Progenitor cell of endocrine pancreas (in vitro differentiated cells): ENCODE data around the gene PKDCC. TPM values are rescaled to one million over a fixed set of nuclear protein-coding genes. Genes with fewer than 3 reads are reported as not detected.

Experiments
- DNase-seq: peaks from one replicate; pipeline ENCODE4 v3.0.0; 2021; ENCODE audit warnings: low spot score; ENCODE audit not compliant: unreplicated experiment
- H3K27ac Mint-ChIP-seq: 2 replicates; pipeline ENCODE4 v1.8.0; 2021; ENCODE audit warnings: mild to moderate bottlenecking, moderate library complexity, mixed read lengths
- H3K27me3 Mint-ChIP-seq: 2 replicates; pipeline ENCODE4 v1.8.0; 2021; ENCODE audit warnings: mixed read lengths
- H3K36me3 Mint-ChIP-seq: 2 replicates; pipeline ENCODE4 v1.8.0; 2022; ENCODE audit warnings: mixed read lengths; ENCODE audit not compliant: insufficient read depth
- H3K4me1 Mint-ChIP-seq: 2 replicates; pipeline ENCODE4 v1.8.0; 2021; ENCODE audit warnings: low read depth, mixed read lengths
- H3K4me3 Mint-ChIP-seq: 2 replicates; pipeline ENCODE4 v1.8.0; 2021; ENCODE audit warnings: low read depth, mild to moderate bottlenecking, moderate library complexity, mixed read lengths
- H3K9me3 Mint-ChIP-seq: 2 replicates; pipeline ENCODE4 v1.8.0; 2021; ENCODE audit warnings: low read depth, mixed read lengths
- total RNA-seq: library from RNA; stranded (reverse); gene quantifications from 2 replicates; pipeline ENCODE4 v1.2.1, GENCODE V29; 2021
- TF ChIP-seq, protein P1 (sequence below): fragments of 200-600 bp; sonication (generic); IDR thresholded peaks from one replicate; pipeline ENCODE4 v1.5.0; 2021; ENCODE audit warnings: antibody characterized with exemption, mild to moderate bottlenecking; ENCODE audit not compliant: unreplicated experiment

Gene PKDCC
- total RNA-seq, 1 donor from 2014 or later: 335 TPM

DNA sequence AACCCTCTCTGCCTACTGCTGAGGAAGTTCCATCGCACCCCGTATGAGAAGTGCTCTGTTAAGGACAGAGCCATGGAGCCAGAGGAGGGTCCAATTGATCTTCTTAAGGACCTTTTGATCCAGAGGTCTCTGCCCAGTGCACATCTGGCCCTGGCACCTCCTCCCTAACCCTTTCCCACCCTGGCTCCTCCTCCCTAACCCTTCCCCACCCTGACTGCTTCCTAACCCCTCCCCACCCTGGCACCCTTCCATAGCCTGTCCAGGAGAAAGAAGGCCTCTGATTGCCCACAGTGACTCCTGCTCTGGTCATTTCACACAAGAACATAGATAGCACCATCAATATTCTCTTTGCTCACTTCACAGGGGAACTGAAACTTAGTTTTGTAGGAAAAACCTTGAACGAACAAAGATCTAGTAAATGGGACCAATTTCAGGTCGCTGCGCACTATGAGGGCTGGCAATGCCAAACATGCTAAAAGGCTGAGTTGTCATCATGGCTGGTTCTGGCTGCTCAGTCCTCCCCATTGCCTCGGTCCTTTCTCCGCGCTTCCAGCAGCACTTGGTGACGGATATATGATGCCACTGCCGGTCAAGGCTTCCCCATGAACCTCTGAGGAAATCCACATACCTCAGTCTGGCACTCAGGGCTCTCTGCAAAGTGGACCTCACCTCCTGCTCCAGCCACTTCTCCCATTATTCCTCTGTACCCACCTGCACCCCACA lies 49.2 kb downstream of the PKDCC start:
- TF ChIP-seq, protein P1, sequence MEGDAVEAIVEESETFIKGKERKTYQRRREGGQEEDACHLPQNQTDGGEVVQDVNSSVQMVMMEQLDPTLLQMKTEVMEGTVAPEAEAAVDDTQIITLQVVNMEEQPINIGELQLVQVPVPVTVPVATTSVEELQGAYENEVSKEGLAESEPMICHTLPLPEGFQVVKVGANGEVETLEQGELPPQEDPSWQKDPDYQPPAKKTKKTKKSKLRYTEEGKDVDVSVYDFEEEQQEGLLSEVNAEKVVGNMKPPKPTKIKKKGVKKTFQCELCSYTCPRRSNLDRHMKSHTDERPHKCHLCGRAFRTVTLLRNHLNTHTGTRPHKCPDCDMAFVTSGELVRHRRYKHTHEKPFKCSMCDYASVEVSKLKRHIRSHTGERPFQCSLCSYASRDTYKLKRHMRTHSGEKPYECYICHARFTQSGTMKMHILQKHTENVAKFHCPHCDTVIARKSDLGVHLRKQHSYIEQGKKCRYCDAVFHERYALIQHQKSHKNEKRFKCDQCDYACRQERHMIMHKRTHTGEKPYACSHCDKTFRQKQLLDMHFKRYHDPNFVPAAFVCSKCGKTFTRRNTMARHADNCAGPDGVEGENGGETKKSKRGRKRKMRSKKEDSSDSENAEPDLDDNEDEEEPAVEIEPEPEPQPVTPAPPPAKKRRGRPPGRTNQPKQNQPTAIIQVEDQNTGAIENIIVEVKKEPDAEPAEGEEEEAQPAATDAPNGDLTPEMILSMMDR: no peak
- Mint-ChIP-seq H3K9me3 (no peaks in the 10 kb centered on the region), H3K36me3 (no peaks in the 10 kb centered on the region), H3K27me3 (peaks cover 4% of the 10 kb centered on the region), H3K27ac (no peak overlapping the region), H3K4me3 (no peak overlapping the region), H3K4me1 (peaks cover 12% of the 10 kb centered on the region)
- DNase-seq: no peak

DNA sequence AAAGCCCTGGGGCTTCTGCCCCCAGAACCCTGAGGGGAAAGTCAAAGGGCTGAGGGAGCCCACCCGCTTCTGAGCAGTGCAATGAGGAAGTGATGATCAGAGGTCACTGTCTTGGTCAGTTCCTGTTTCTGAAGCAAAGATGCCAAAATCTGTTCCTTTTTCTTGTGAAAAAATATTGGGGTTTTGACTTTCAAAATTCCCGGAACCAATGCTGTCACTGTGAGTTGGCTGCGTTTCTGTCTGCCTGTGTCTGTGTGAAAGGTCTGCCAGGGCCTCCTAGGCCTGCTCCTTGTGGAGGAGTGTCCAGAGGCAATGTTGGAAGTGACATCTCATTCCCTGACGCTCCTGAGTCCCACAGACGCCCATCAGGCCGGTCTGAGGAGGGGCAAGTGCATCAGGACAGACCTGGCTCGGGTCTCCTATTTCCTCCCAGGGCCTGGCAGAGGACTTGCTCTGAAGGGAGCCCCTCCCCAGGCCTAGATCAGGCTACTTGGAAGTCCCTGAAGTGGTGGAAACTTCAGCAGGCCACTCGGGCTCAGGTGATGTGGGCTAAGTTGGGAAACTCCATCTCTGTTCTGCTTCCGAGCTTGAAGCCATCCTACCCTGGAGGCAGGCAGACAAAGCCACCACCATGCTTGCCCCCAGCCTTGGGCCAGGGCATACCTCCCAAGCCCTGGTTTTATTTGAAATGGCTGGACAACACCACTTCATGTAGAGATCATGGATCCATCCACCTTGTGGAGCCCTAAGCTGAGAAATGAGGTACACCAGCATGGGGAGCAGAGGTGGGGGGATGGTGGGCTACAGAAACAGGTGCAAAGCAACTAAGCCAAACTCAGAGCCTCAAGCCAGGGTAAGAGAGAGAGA lies 51.0 kb downstream of the PKDCC start:
- peaks cover 4% of the 10 kb centered on the region for H3K27me3 Mint-ChIP-seq
- H3K27ac Mint-ChIP-seq: no peak overlapping the region
- no peak overlapping the region for H3K4me3 Mint-ChIP-seq
- no peak for DNase-seq
- H3K36me3 Mint-ChIP-seq: no peaks in the 10 kb centered on the region
- H3K4me1 Mint-ChIP-seq: peaks cover 10% of the 10 kb centered on the region
- TF ChIP-seq, protein P1: no peak
- no peaks in the 10 kb centered on the region for H3K9me3 Mint-ChIP-seq

DNA sequence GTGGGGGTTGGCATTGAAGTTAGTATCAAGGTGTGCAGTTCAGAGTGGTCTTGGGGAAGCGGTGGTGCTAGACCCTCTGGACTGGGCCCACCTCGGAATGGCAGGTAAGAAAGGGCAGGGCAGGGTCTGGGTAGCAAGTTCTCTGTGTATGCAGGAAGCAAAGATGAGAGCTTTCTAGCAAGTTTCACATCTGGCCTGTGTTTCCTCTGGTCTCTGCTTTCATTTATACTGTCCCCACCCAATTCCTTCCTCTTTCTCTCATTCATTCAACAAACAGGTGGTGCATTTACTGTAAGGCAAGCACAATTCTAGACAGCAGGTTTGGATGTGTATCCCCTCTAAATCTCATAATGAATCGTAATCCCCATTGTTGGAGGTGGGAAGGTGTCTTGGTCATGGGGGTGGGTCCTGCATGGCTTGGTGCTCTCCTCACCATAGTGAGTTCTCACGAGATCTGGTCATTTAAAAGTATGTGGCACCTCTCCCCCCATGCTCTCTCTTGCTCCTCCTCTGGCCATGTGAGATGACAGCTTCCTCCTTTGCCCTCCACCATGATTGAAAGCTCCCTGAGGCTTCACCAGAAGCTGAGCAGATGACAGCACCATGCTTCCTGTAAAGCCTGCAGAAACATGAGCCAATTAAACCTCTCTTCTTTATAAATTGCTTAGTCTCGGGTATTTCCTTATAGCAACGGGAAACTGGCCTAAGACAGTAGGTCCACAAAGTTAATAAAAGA lies 51.8 kb downstream of the PKDCC start:
- TF ChIP-seq, protein P1: no peak
- Mint-ChIP-seq H3K27ac (no peak overlapping the region), H3K4me3 (no peak overlapping the region), H3K4me1 (peaks cover 10% of the 10 kb centered on the region), H3K9me3 (no peaks in the 10 kb centered on the region), H3K27me3 (peaks cover 4% of the 10 kb centered on the region), H3K36me3 (no peaks in the 10 kb centered on the region)
- DNase-seq: no peak

DNA sequence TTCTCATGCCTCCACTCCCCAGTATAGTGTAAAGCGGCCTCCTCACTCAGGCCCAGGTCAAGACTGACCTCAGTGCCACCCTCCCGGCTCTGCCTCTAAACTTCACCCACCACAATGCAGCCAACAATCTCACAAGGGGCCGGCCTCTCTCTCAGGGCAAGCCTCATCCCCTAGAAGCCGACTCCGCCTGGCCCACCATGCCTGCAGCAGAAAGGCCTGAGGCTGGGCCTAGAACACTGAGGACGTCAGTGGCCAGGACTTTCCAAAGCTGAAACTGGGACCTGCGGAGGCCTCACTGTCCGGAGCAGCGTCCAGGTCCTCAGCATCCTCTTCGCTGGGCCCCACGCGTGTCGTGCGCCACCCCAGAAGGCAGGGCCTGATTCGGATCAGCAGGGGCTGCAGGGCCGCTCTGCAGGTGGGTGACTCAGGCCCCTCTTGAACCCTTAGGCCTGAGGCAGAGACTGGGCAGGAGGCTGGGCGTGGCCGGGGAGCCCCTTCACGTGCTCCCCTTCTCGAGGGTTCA lies 52.9 kb downstream of the PKDCC start:
- peaks cover 4% of the 10 kb centered on the region for H3K27me3 Mint-ChIP-seq
- TF ChIP-seq, protein P1: no peak
- H3K9me3 Mint-ChIP-seq: no peaks in the 10 kb centered on the region
- no peaks in the 10 kb centered on the region for H3K36me3 Mint-ChIP-seq
- DNase-seq: no peak
- peaks cover 10% of the 10 kb centered on the region for H3K4me1 Mint-ChIP-seq
- H3K4me3 Mint-ChIP-seq: peak overlapping the region; percentile 20
- H3K27ac Mint-ChIP-seq: no peak overlapping the region
